ENCODE measurements around the gene MRC2.

GRCh38 chr17:62689441-62690167, 62.1 kb downstream of the MRC2 start:
- TF ChIP-seq RAD21 (IDR thresholded peaks at IDR 0.05; ENCODE audit: low read depth): no peak
- no peak for TF ChIP-seq YY1 (IDR thresholded peaks at IDR 0.05; ENCODE audit: low read depth)
- TF ChIP-seq, protein P1, sequence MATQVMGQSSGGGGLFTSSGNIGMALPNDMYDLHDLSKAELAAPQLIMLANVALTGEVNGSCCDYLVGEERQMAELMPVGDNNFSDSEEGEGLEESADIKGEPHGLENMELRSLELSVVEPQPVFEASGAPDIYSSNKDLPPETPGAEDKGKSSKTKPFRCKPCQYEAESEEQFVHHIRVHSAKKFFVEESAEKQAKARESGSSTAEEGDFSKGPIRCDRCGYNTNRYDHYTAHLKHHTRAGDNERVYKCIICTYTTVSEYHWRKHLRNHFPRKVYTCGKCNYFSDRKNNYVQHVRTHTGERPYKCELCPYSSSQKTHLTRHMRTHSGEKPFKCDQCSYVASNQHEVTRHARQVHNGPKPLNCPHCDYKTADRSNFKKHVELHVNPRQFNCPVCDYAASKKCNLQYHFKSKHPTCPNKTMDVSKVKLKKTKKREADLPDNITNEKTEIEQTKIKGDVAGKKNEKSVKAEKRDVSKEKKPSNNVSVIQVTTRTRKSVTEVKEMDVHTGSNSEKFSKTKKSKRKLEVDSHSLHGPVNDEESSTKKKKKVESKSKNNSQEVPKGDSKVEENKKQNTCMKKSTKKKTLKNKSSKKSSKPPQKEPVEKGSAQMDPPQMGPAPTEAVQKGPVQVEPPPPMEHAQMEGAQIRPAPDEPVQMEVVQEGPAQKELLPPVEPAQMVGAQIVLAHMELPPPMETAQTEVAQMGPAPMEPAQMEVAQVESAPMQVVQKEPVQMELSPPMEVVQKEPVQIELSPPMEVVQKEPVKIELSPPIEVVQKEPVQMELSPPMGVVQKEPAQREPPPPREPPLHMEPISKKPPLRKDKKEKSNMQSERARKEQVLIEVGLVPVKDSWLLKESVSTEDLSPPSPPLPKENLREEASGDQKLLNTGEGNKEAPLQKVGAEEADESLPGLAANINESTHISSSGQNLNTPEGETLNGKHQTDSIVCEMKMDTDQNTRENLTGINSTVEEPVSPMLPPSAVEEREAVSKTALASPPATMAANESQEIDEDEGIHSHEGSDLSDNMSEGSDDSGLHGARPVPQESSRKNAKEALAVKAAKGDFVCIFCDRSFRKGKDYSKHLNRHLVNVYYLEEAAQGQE (IDR thresholded peaks at IDR 0.05; ENCODE audit: low read depth): no peak
- TF ChIP-seq EGR1 (IDR thresholded peaks at IDR 0.05): no peak
- TF ChIP-seq CEBPB (IDR thresholded peaks at IDR 0.05): no peak
